ENCODE data around the gene CLK4.

Gene CLK4

GRCh38 chr5:178580271-178580955 is 46.4 kb downstream of the CLK4 start:
- no peaks in the 10 kb centered on the region for H3K36me3 ChIP-seq (ENCODE audit: control insufficient read depth, insufficient read depth, low read length)
- no peaks in the 10 kb centered on the region for H3K4me1 ChIP-seq (ENCODE audit: control insufficient read depth, insufficient read depth, low read length)
- no peak overlapping the region for H3K9ac ChIP-seq (ENCODE audit: low read depth, low read length)
- H3K27me3 ChIP-seq (ENCODE audit: control insufficient read depth, insufficient read depth, low read length), result peaks cover 7% of the 10 kb centered on the region
- H3K4me3 ChIP-seq (ENCODE audit: low read depth, low read length), result no peak overlapping the region
- H3K9me3 ChIP-seq (ENCODE audit: control insufficient read depth, insufficient read depth, low read length), result no peaks in the 10 kb centered on the region

- Histone ChIP-seq H3K9me3 (ENCODE audit: control insufficient read depth, insufficient read depth, low read length) (no peaks in the 10 kb centered on the region), H3K27me3 (ENCODE audit: control insufficient read depth, insufficient read depth, low read length) (peaks cover 7% of the 10 kb centered on the region), H3K9ac (ENCODE audit: low read depth, low read length) (no peak overlapping the region), H3K4me1 (ENCODE audit: control insufficient read depth, insufficient read depth, low read length) (no peaks in the 10 kb centered on the region), H3K36me3 (ENCODE audit: control insufficient read depth, insufficient read depth, low read length) (no peaks in the 10 kb centered on the region), H3K4me3 (ENCODE audit: low read depth, low read length) (no peak overlapping the region)
Measured at GRCh38 chr5:178577944-178578343, 48.9 kb downstream of the CLK4 start.

GRCh38 chr5:178577376-178577839 is 49.4 kb downstream of the CLK4 start:
- no peaks in the 10 kb centered on the region for H3K36me3 ChIP-seq (ENCODE audit: control insufficient read depth, insufficient read depth, low read length)
- H3K4me1 ChIP-seq (ENCODE audit: control insufficient read depth, insufficient read depth, low read length), result no peaks in the 10 kb centered on the region
- peaks cover 7% of the 10 kb centered on the region for H3K27me3 ChIP-seq (ENCODE audit: control insufficient read depth, insufficient read depth, low read length)
- peak overlapping the region; percentile 49 for H3K4me3 ChIP-seq (ENCODE audit: low read depth, low read length)
- H3K9me3 ChIP-seq (ENCODE audit: control insufficient read depth, insufficient read depth, low read length), result no peaks in the 10 kb centered on the region
- peak overlapping the region; percentile 60 for H3K9ac ChIP-seq (ENCODE audit: low read depth, low read length)

- Histone ChIP-seq H3K9ac (ENCODE audit: low read depth, low read length) (peak overlapping the region; percentile 60), H3K4me1 (ENCODE audit: control insufficient read depth, insufficient read depth, low read length) (no peaks in the 10 kb centered on the region), H3K36me3 (ENCODE audit: control insufficient read depth, insufficient read depth, low read length) (no peaks in the 10 kb centered on the region), H3K9me3 (ENCODE audit: control insufficient read depth, insufficient read depth, low read length) (no peaks in the 10 kb centered on the region), H3K27me3 (ENCODE audit: control insufficient read depth, insufficient read depth, low read length) (peaks cover 7% of the 10 kb centered on the region), H3K4me3 (ENCODE audit: low read depth, low read length) (peak overlapping the region; percentile 49)
Measured at GRCh38 chr5:178576591-178577351, 50.1 kb downstream of the CLK4 start.

GRCh38 chr5:178573216-178573615 is 53.6 kb downstream of the CLK4 start:
- no peak overlapping the region for H3K4me3 ChIP-seq (ENCODE audit: low read depth, low read length)
- no peak overlapping the region for H3K9ac ChIP-seq (ENCODE audit: low read depth, low read length)
- H3K36me3 ChIP-seq (ENCODE audit: control insufficient read depth, insufficient read depth, low read length), result no peaks in the 10 kb centered on the region
- H3K27me3 ChIP-seq (ENCODE audit: control insufficient read depth, insufficient read depth, low read length), result peaks cover 7% of the 10 kb centered on the region
- no peaks in the 10 kb centered on the region for H3K9me3 ChIP-seq (ENCODE audit: control insufficient read depth, insufficient read depth, low read length)
- H3K4me1 ChIP-seq (ENCODE audit: control insufficient read depth, insufficient read depth, low read length), result no peaks in the 10 kb centered on the region

- H3K27me3 ChIP-seq (ENCODE audit: control insufficient read depth, insufficient read depth, low read length), result peaks cover 7% of the 10 kb centered on the region
- no peaks in the 10 kb centered on the region for H3K9me3 ChIP-seq (ENCODE audit: control insufficient read depth, insufficient read depth, low read length)
- H3K36me3 ChIP-seq (ENCODE audit: control insufficient read depth, insufficient read depth, low read length), result no peaks in the 10 kb centered on the region
- H3K4me3 ChIP-seq (ENCODE audit: low read depth, low read length), result no peak overlapping the region
- no peaks in the 10 kb centered on the region for H3K4me1 ChIP-seq (ENCODE audit: control insufficient read depth, insufficient read depth, low read length)
- no peak overlapping the region for H3K9ac ChIP-seq (ENCODE audit: low read depth, low read length)
Measured at GRCh38 chr5:178572617-178573016, 54.2 kb downstream of the CLK4 start.

GRCh38 chr5:178569485-178569884 is 57.4 kb downstream of the CLK4 start:
- Histone ChIP-seq H3K9ac (ENCODE audit: low read depth, low read length) (no peak overlapping the region), H3K4me3 (ENCODE audit: low read depth, low read length) (no peak overlapping the region), H3K27me3 (ENCODE audit: control insufficient read depth, insufficient read depth, low read length) (no peaks in the 10 kb centered on the region), H3K9me3 (ENCODE audit: control insufficient read depth, insufficient read depth, low read length) (no peaks in the 10 kb centered on the region), H3K4me1 (ENCODE audit: control insufficient read depth, insufficient read depth, low read length) (peaks cover 6% of the 10 kb centered on the region), H3K36me3 (ENCODE audit: control insufficient read depth, insufficient read depth, low read length) (no peaks in the 10 kb centered on the region)

- Histone ChIP-seq H3K4me1 (ENCODE audit: control insufficient read depth, insufficient read depth, low read length) (peaks cover 22% of the 10 kb centered on the region), H3K27me3 (ENCODE audit: control insufficient read depth, insufficient read depth, low read length) (no peaks in the 10 kb centered on the region), H3K9ac (ENCODE audit: low read depth, low read length) (no peak overlapping the region), H3K9me3 (ENCODE audit: control insufficient read depth, insufficient read depth, low read length) (no peaks in the 10 kb centered on the region), H3K4me3 (ENCODE audit: low read depth, low read length) (no peak overlapping the region), H3K36me3 (ENCODE audit: control insufficient read depth, insufficient read depth, low read length) (no peaks in the 10 kb centered on the region)
Measured at GRCh38 chr5:178564811-178565550, 61.9 kb downstream of the CLK4 start.

GRCh38 chr5:178564397-178564796 is 62.5 kb downstream of the CLK4 start:
- no peak overlapping the region for H3K9ac ChIP-seq (ENCODE audit: low read depth, low read length)
- H3K9me3 ChIP-seq (ENCODE audit: control insufficient read depth, insufficient read depth, low read length), result no peaks in the 10 kb centered on the region
- no peaks in the 10 kb centered on the region for H3K36me3 ChIP-seq (ENCODE audit: control insufficient read depth, insufficient read depth, low read length)
- H3K27me3 ChIP-seq (ENCODE audit: control insufficient read depth, insufficient read depth, low read length), result no peaks in the 10 kb centered on the region
- H3K4me3 ChIP-seq (ENCODE audit: low read depth, low read length), result no peak overlapping the region
- peaks cover 22% of the 10 kb centered on the region for H3K4me1 ChIP-seq (ENCODE audit: control insufficient read depth, insufficient read depth, low read length)

- Histone ChIP-seq H3K9ac (ENCODE audit: low read depth, low read length) (no peak overlapping the region), H3K4me3 (ENCODE audit: low read depth, low read length) (no peak overlapping the region), H3K4me1 (ENCODE audit: control insufficient read depth, insufficient read depth, low read length) (peaks cover 22% of the 10 kb centered on the region), H3K9me3 (ENCODE audit: control insufficient read depth, insufficient read depth, low read length) (no peaks in the 10 kb centered on the region), H3K36me3 (ENCODE audit: control insufficient read depth, insufficient read depth, low read length) (no peaks in the 10 kb centered on the region), H3K27me3 (ENCODE audit: control insufficient read depth, insufficient read depth, low read length) (no peaks in the 10 kb centered on the region)
Measured at GRCh38 chr5:178563621-178564020, 63.2 kb downstream of the CLK4 start.

GRCh38 chr5:178561746-178562264 is 65.0 kb downstream of the CLK4 start:
- H3K9me3 ChIP-seq (ENCODE audit: control insufficient read depth, insufficient read depth, low read length), result no peaks in the 10 kb centered on the region
- H3K4me1 ChIP-seq (ENCODE audit: control insufficient read depth, insufficient read depth, low read length), result peaks cover 22% of the 10 kb centered on the region
- H3K36me3 ChIP-seq (ENCODE audit: control insufficient read depth, insufficient read depth, low read length), result no peaks in the 10 kb centered on the region
- H3K4me3 ChIP-seq (ENCODE audit: low read depth, low read length), result no peak overlapping the region
- no peaks in the 10 kb centered on the region for H3K27me3 ChIP-seq (ENCODE audit: control insufficient read depth, insufficient read depth, low read length)
- H3K9ac ChIP-seq (ENCODE audit: low read depth, low read length), result no peak overlapping the region
